ENCODE measurements around the gene HMGB1.

GRCh38 chr13:30416471-30416870 is 49.3 kb downstream of the HMGB1 start:
- TF ChIP-seq POLR2AphosphoS5 (IDR thresholded peaks at IDR 0.05): no peak
- no peak for TF ChIP-seq CTCF (IDR thresholded peaks at IDR 0.05)

Measured in stomach (tissue), 4 donors.